Heart right ventricle (tissue), 16 donors: ENCODE data around the gene CATSPER4. TPM values are rescaled to one million over a fixed set of nuclear protein-coding genes. Genes with fewer than 3 reads are reported as not detected.

ENCODE experiments used
- ATAC-seq, 8 donors: fragments of 200-7000 bp; cut with Tn5 transposase; one replicate each; pipeline ENCODE4 v1.9.1; 2020; ENCODE audit warnings: mild to moderate bottlenecking in 8 of 8, moderate library complexity in 8 of 8, moderate number of reproducible peaks in 1 of 8
- DNase-seq, 2 donors: peaks; one replicate each; pipeline ENCODE4 v3.0.0-alpha.2; 2020
- H3K27ac ChIP-seq, 10 donors: fragments of 200-600 bp; sonication (generic) in 2 of 10; one replicate each; pipeline versions ENCODE4 v1.5.0 to v1.8.0; 2020 to 2022; ENCODE audit warnings: mild to moderate bottlenecking in 3 of 10
- H3K27me3 ChIP-seq, 7 donors: fragments of 200-600 bp; one replicate each; pipeline ENCODE4 v1.8.0; 2021 to 2022; ENCODE audit warnings: mild to moderate bottlenecking in 2 of 7
- H3K36me3 ChIP-seq, 9 donors: fragments of 200-600 bp; sonication (generic) in 1 of 9; one replicate each; pipeline versions ENCODE4 v1.5.0 to v1.8.0; 2020 to 2022; ENCODE audit warnings: mild to moderate bottlenecking in 2 of 9
- H3K4me1 ChIP-seq, 9 donors: fragments of 200-600 bp; sonication (generic) in 1 of 9; one replicate each; pipeline versions ENCODE4 v1.5.0 to v1.8.0; 2020 to 2022; ENCODE audit warnings: mild to moderate bottlenecking in 4 of 9
- H3K4me3 ChIP-seq, 10 donors: fragments of 200-600 bp; sonication (generic) in 2 of 10; one replicate each; pipeline versions ENCODE4 v1.5.0 to v1.8.0; 2020 to 2022; ENCODE audit warnings: mild to moderate bottlenecking in 7 of 10, moderate library complexity in 2 of 10
- H3K9me3 ChIP-seq, 11 donors: fragments of 200-600 bp in 10 of 11; sonication (generic) in 2 of 11; one replicate each; pipeline versions ENCODE4 v1.5.0 to v1.8.0; 2013 to 2022; ENCODE audit warnings: mild to moderate bottlenecking in 2 of 11, control low read depth in 1 of 11, moderate library complexity in 1 of 11
- WGBS, 2 donors: extraction: QIAGEN DNeasy Blood & Tissue Kit; methylation state at CpG; one replicate each; pipeline ENCODE4 v1.1.7; 2013; ENCODE audit warnings: inconsistent platforms in 1 of 2; 5-methylcytosine and 5-hydroxymethylcytosine counted together
- intact Hi-C, 10 donors: fragments of 100-400 bp; cut with DNase I; formaldehyde crosslinking; loops; one replicate each; pipeline versions ENCODE4 v1.11.1 to v1.14.2; 2022
- polyA plus RNA-seq, 2 donors: library from polyadenylated mRNA; stranded (reverse); fragments of 200-250 nt; gene quantifications; one replicate each; pipeline ENCODE4 v1.2.3, GENCODE V29; 2013
- total RNA-seq, 10 donors: library from RNA; stranded (reverse); fragmentation: NEBNext Ultra II Directional in 3 of 10; extraction: Animal tissue kit (Norgen Biotek cat#: 25700) in 3 of 10; gene quantifications; one replicate each; pipeline versions ENCODE4 v1.2.1 to v1.2.4, GENCODE V29; 2021 to 2023
- TF ChIP-seq, protein P1 (sequence below), 9 donors: fragments of 200-600 bp; sonication (generic) in 2 of 9; IDR thresholded peaks; one replicate each; pipeline versions ENCODE4 v1.5.0 to v1.8.0; 2021 to 2022; ENCODE audit warnings: antibody characterized with exemption in 9 of 9, mild to moderate bottlenecking in 5 of 9, moderate library complexity in 1 of 9
- donor health status: Arrhythmogenic right ventricular cardiomyopathy.
- donor health status: ischemic (EF 13 %, LVEDD 7.1; RV severe dilation, severe dysfunction).
- donor health status: healthy with polysubstance abuse.
- donor health status: DM: no; HTN: yes; CAD: no.
- donor health status: DM: no; HTN: no; CAD: no.
- donor health status: ischemic (EF 25% LVEDD 6.9; RV normal size, moderate dysfunction).
- donor health status: ischemic (EF 25% LVEDD 5.7; RV mildly dilated, moderate dysfunction).
- donor health status: healthy.
- donor health status: DM: yes; HTN: yes; CAD: no.
- donor health status: Ischemic cardiomyopathy.
- donor health status: ischemic (EF 35%, LVEDD 5.7; RV mildly dilated, moderate dysfunction).
- donor health status: nonischemic (EF 11% LVEDD 7.7; RV severe dilation, severe dysfunction).
- donor health status: DM: yes; HTN: yes; CAD: no.
- donor health status: PGD.
- donor health status: ischemic (EF 29% LVEDD 5.4; RV normal size, mild dysfunction).
- donor health status: nonischemic (EF 23%, LVEDD 6.1; RV moderate dilation, normal function).

Gene CATSPER4
- total and polyA plus RNA-seq, 12 donors, result not detected

GRCh38 chr1:26213335-26213905 is 23.0 kb downstream of the CATSPER4 start:
- ATAC-seq (no peak), DNase-seq (no peak)
- TF ChIP-seq, protein P1, sequence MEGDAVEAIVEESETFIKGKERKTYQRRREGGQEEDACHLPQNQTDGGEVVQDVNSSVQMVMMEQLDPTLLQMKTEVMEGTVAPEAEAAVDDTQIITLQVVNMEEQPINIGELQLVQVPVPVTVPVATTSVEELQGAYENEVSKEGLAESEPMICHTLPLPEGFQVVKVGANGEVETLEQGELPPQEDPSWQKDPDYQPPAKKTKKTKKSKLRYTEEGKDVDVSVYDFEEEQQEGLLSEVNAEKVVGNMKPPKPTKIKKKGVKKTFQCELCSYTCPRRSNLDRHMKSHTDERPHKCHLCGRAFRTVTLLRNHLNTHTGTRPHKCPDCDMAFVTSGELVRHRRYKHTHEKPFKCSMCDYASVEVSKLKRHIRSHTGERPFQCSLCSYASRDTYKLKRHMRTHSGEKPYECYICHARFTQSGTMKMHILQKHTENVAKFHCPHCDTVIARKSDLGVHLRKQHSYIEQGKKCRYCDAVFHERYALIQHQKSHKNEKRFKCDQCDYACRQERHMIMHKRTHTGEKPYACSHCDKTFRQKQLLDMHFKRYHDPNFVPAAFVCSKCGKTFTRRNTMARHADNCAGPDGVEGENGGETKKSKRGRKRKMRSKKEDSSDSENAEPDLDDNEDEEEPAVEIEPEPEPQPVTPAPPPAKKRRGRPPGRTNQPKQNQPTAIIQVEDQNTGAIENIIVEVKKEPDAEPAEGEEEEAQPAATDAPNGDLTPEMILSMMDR (IDR thresholded peaks at IDR 0.05), result no peak
- intact Hi-C loops, result no loop called here
- Histone ChIP-seq H3K4me3 (no peak overlapping the region), H3K27ac (no peak overlapping the region), H3K36me3 (no peaks in the 10 kb centered on the region), H3K4me1 (no peaks in the 10 kb centered on the region), H3K9me3 (no peaks in the 10 kb centered on the region), H3K27me3 (no peaks in the 10 kb centered on the region)
- 90 to 91% methylated on average over 6 of the region's 6 CpGs for WGBS, 2 donors

DNA sequence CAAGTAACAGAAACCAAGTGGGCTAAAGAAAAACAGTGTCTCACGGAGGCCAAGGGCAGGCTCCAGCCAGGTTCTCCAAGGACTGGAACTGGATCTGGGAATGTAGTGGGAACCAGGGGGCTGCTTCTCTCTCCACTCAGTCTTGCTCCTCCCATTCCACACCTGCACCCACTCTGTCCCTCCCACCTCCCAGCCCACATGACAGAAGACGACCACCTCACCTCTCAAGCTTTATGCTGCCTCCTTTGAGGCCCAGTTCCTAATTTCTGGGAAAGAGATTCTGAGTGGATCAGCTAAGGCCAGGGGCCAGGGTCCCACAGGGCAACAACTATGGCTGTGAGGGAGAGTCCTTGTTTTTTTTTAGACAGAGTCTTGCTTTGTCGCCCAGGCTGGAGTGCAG is 24.8 kb downstream of the CATSPER4 start:
- DNase-seq (no peak), ATAC-seq (no peak)
- no peaks in the 10 kb centered on the region for H3K27me3 ChIP-seq
- TF ChIP-seq, protein P1 (IDR thresholded peaks at IDR 0.05), result no peak
- H3K27ac ChIP-seq, result no peak overlapping the region
- H3K4me1 ChIP-seq, result no peaks in the 10 kb centered on the region
- intact Hi-C loops, result no loop called here
- H3K4me3 ChIP-seq, result no peak overlapping the region
- H3K36me3 ChIP-seq, result no peaks in the 10 kb centered on the region
- no peaks in the 10 kb centered on the region for H3K9me3 ChIP-seq
- 47 to 51% methylated on average over 3 of the region's 3 CpGs for WGBS, 2 donors

- TF ChIP-seq, protein P1 (IDR thresholded peaks at IDR 0.05), result no peak
- intact Hi-C loops, result no loop called here
- Histone ChIP-seq H3K27me3 (peaks cover 0 to 6% (median 0%) of the 10 kb centered on the region in 7 donors), H3K9me3 (no peaks in the 10 kb centered on the region), H3K4me3 (no peak overlapping the region), H3K27ac (no peak overlapping the region), H3K36me3 (no peaks in the 10 kb centered on the region), H3K4me1 (no peaks in the 10 kb centered on the region)
- WGBS, 2 donors, result 52 to 55% methylated on average over 11 of the region's 11 CpGs
- ATAC-seq (peak in 5 of 8 donors; percentile 70 to 84 (median 74)), DNase-seq (peak in 1 of 2 donors; percentile 57)
Observed at GRCh38 chr1:26218906-26219494, 28.6 kb downstream of the CATSPER4 start.

DNA sequence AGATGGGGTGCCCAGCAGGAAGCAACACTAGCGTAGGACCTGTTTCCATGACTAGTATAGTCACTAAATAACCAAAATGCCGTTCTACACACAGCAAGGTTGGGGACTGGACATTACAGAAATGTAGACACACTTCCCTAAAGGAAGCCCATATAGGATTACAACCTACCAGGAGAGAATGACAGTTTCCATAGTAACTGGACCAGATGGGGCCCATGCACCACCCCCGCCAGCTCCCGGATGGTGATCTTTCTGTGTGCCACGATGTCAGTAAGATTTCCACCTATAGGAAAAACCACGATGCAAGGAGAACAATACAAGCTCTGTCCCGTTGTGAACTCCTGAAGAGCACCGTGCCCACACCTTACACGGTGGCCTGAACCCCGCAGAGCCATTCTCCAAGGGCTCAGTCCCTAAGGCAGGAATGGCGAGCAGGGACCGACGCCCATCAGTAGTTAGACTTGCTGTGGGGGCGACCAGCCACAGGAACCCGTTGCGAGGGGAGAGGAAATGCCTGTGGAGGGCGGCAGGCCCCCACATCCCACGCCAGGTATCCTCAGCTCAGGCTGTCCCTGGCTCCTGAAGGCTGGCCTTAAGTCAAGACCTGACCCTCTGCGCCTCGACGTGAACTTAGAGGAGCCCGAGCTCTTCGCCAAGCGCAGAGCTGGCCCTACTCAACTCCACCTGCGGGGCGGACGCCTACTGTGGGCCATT is 30.0 kb downstream of the CATSPER4 start:
- ATAC-seq (no peak), DNase-seq (no peak)
- Histone ChIP-seq H3K9me3 (no peaks in the 10 kb centered on the region), H3K36me3 (no peaks in the 10 kb centered on the region), H3K27ac (no peak overlapping the region), H3K4me3 (no peak overlapping the region), H3K4me1 (peaks cover 0 to 10% (median 5%) of the 10 kb centered on the region in 9 donors), H3K27me3 (peaks cover 0 to 9% (median under 1%) of the 10 kb centered on the region in 7 donors)
- intact Hi-C loops, result loop anchor here in 2 of 10 donors (10.0 kb wide), 2 partner anchors 46 to 116 kb away; partner anchors contain the start of genes CNKSR1 (in 1 of the 2) and ZNF593OS (in 1 of the 2)
- TF ChIP-seq, protein P1 (IDR thresholded peaks at IDR 0.05), result no peak
- 61 to 64% methylated on average over 27 of the region's 27 CpGs for WGBS, 2 donors
